ENCODE results near the gene IL36RN.

Gene IL36RN

GRCh38 chr2:113061896-113062770 lies 3.1 kb downstream of the IL36RN start:
- TF ChIP-seq, protein P1, sequence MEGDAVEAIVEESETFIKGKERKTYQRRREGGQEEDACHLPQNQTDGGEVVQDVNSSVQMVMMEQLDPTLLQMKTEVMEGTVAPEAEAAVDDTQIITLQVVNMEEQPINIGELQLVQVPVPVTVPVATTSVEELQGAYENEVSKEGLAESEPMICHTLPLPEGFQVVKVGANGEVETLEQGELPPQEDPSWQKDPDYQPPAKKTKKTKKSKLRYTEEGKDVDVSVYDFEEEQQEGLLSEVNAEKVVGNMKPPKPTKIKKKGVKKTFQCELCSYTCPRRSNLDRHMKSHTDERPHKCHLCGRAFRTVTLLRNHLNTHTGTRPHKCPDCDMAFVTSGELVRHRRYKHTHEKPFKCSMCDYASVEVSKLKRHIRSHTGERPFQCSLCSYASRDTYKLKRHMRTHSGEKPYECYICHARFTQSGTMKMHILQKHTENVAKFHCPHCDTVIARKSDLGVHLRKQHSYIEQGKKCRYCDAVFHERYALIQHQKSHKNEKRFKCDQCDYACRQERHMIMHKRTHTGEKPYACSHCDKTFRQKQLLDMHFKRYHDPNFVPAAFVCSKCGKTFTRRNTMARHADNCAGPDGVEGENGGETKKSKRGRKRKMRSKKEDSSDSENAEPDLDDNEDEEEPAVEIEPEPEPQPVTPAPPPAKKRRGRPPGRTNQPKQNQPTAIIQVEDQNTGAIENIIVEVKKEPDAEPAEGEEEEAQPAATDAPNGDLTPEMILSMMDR (IDR thresholded peaks at IDR 0.05; ENCODE audit: low read depth, low read length) = no peak
- in situ Hi-C loops (cut with HindIII; ENCODE audit: low sequenced_read_pairs) = no loop called here
- H3K4me3 ChIP-seq (ENCODE audit: low read depth, low read length) = no peak overlapping the region
- DNase-seq (ENCODE audit: low read depth, low spot score) = no peak

DNA sequence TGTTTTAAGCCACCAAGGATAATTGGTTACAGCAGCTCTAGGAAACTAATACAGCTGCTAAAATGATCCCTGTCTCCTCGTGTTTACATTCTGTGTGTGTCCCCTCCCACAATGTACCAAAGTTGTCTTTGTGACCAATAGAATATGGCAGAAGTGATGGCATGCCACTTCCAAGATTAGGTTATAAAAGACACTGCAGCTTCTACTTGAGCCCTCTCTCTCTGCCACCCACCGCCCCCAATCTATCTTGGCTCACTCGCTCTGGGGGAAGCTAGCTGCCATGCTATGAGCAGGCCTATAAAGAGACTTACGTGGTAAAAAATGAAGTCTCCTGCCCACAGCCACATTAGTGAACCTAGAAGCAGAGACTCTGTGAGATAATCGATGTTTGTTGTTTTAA lies 5.3 kb downstream of the IL36RN start:
- in situ Hi-C loops (cut with HindIII; ENCODE audit: low sequenced_read_pairs) = no loop called here
- H3K4me3 ChIP-seq (ENCODE audit: low read depth, low read length) = no peak overlapping the region
- TF ChIP-seq, protein P1 (IDR thresholded peaks at IDR 0.05; ENCODE audit: low read depth, low read length) = no peak
- DNase-seq (ENCODE audit: low read depth, low spot score) = no peak

- H3K4me3 ChIP-seq (ENCODE audit: low read depth, low read length) = no peak overlapping the region
- TF ChIP-seq, protein P1 (IDR thresholded peaks at IDR 0.05; ENCODE audit: low read depth, low read length) = no peak
- in situ Hi-C loops (cut with HindIII; ENCODE audit: low sequenced_read_pairs) = no loop called here
- DNase-seq (ENCODE audit: low read depth, low spot score) = no peak
Observed at GRCh38 chr2:113064898-113065297, 5.9 kb downstream of the IL36RN start.

DNA sequence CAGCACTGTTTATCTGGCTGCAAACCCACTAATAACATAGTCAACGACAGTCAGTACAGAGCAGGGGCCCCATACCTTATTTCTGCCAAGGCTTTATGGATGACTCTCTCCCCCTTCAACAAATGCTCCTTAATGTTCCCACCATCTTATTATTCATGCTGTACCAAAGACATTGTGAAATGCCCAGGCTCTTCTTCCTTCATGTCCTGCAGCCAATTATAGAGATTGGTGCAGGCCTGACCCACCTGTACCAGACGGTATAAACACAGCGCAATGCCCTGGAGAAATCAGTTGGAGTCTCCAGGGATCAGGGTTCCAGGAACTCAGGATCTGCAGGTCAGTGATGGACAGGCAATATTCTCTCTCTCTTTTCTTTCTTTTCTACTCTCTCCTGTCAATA lies 8.7 kb downstream of the IL36RN start, which contains the start of gene IL1F10:
Gene IL1F10 (plus strand): TSS at position 290 of the 400 bp plus-strand sequence. CDS start 4,769 bp downstream, outside the sequence.
- TF ChIP-seq, protein P1 (IDR thresholded peaks at IDR 0.05; ENCODE audit: low read depth, low read length) = no peak
- DNase-seq (ENCODE audit: low read depth, low spot score) = no peak
- in situ Hi-C loops (cut with HindIII; ENCODE audit: low sequenced_read_pairs) = no loop called here
- no peak within 1 kb of the TSS for H3K4me3 ChIP-seq (ENCODE audit: low read depth, low read length)

DNA sequence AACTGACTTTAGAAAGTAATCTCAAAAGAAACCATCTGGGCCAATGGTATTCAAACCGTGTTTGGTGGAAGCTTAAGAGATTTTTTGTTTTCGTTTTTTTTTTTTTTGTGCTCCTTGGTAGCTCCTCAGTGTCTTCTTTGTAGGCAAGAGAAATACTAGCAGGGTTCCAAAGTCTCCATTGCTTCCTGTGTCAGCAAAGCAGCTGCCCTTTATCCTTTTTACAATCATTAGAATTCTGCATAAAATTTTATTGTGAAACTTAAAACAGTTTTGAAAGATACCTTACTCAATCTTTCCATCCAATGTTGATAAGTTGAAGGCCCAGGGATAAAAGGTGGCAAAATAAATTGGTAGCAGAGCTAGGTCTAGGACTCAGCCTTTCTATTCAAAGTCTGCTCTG lies 9.3 kb downstream of the IL36RN start:
- DNase-seq (ENCODE audit: low read depth, low spot score) = no peak
- in situ Hi-C loops (cut with HindIII; ENCODE audit: low sequenced_read_pairs) = no loop called here

DNA sequence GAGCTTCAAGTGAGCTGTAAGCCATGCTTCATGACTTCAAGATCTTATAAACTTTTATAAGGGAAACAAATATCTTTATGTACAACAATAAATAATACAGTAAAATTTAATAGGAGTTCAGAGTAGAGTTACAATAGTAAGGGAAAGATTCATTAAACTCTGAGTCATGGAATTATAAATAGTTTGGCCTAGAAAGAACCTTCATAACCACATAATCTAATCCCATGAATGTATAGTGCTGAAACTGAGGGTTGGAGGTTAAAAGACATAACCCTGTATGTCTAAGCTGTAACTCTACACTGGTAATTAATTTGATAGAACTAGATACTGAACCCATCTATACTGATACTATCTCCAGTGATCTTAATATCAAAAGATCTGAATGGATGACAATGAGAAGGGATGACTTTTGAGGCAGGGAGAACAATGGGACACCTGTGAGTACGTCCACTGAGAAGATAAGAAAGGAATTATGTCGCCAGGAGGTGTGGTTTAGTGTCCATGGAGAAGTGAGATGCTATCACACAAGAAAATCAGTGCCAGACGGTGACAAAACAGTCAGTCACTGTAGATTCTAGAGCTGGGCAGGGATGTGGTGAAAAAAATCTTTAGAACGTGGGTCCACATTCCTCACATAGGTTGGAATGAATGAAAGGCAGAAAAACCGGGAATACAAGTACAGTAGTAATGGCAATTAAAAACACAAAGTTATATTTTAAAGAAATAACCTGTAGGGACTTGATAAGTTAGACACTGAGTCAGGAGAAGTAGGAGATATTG lies 9.9 kb downstream of the IL36RN start:
- in situ Hi-C loops (cut with HindIII; ENCODE audit: low sequenced_read_pairs) = no loop called here
- TF ChIP-seq, protein P1 (IDR thresholded peaks at IDR 0.05; ENCODE audit: low read depth, low read length) = no peak
- H3K4me3 ChIP-seq (ENCODE audit: low read depth, low read length) = no peak overlapping the region
- no peak for DNase-seq (ENCODE audit: low read depth, low spot score)

More for the DNA sequence above, 9.3 kb downstream of the IL36RN start:
- H3K4me3 ChIP-seq (ENCODE audit: low read depth, low read length) = no peak overlapping the region
- TF ChIP-seq, protein P1 (IDR thresholded peaks at IDR 0.05; ENCODE audit: low read depth, low read length) = no peak

Measured in astrocyte of the spinal cord (primary cell).